ENCODE measurements around the gene ADGRB2. TPM values are rescaled to one million over a fixed set of nuclear protein-coding genes. Genes with fewer than 3 reads are reported as not detected.
A peak's percentile ranks its signal among the peaks of the same experiment; 100 is the strongest.

The ADGRB2 gene
- total RNA-seq, 4 donors from 2014 or later, result 0.18 to 2.1 (median 0.86) TPM

- Histone ChIP-seq H3K9me3 (no peaks in the 10 kb centered on the region), H3K27me3 (no peaks in the 10 kb centered on the region), H3K36me3 (peaks cover 0 to 45% (median 0%) of the 10 kb centered on the region in 3 donors), H3K4me1 (peaks cover 0 to 28% (median 10%) of the 10 kb centered on the region in 3 donors), H3K27ac (peak overlapping the region in 1 of 4 donors; percentile 37), H3K4me3 (no peak overlapping the region)
- TF ChIP-seq CTCF (IDR thresholded peaks at IDR 0.05) (no peak), POLR2A (IDR thresholded peaks at IDR 0.05) (no peak)
- no peak for DNase-seq
- intact Hi-C loops (cut with DNase I), result no loop called here
- 87 to 89% methylated on average over 3 of the region's 8 CpGs for WGBS, 2 donors
These were observed 69.2 kb downstream of the ADGRB2 start for GRCh38 chr1:31694964-31695313.

DNA sequence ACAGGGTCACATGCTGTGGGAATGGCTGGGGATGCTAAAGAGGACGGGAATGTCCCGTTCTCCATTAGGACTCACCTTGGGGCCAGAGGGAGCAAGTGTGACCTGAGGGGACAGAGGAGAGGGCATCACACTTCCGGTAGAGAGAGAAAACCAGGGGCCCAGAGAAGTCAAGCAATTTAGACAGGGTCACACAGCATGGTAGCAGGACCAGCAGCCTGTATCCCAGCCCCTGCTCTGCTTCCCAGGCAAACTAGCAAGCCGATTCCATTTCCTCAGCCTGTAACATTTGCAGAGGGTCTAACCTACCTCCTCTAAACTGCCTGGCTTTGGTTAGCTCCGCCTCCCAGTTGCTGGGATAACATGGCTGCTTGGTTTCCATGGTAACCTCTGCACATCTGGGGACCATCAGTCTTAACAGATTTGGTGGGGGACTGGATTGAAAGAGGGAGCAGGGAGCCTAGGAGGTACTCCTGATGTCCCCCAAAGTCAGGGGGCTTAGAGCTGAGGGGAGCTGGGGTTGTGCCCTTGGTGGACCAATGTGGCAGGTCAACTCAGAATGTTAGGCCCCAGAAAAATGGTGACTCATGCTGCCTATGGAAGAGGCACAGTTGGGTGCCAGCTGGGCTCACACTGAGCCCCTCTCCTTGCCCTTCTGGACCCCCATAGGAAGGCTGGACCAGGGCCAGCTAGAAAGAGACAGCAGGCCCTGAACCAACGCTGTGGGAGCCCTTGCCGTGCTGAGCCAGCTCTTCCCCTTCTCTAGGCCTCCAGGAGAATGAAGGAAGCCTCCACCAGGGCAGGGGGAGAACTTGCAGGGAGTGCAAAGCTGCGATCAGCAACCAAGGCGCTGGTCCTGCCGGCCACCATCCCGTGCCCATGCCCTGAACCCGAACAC, 69.8 kb downstream of the ADGRB2 start:
- H3K4me1 ChIP-seq, result peaks cover 0 to 22% (median 3%) of the 10 kb centered on the region in 3 donors
- no peaks in the 10 kb centered on the region for H3K9me3 ChIP-seq
- WGBS, 2 donors, result 75 to 76% methylated on average over 6 to 10 of the region's 12 CpGs
- H3K27ac ChIP-seq, result no peak overlapping the region
- no peak overlapping the region for H3K4me3 ChIP-seq
- TF ChIP-seq CTCF (IDR thresholded peaks at IDR 0.05), result no peak
- no peak for TF ChIP-seq POLR2A (IDR thresholded peaks at IDR 0.05)
- DNase-seq, result no peak
- no peaks in the 10 kb centered on the region for H3K27me3 ChIP-seq
- intact Hi-C loops (cut with DNase I), result no loop called here
- H3K36me3 ChIP-seq, result peaks cover 0 to 40% (median 0%) of the 10 kb centered on the region in 3 donors

GRCh38 chr1:31693231-31693630, 70.9 kb downstream of the ADGRB2 start:
- 70 to 87% methylated on average over 6 to 7 of the region's 10 CpGs for WGBS, 2 donors
- H3K27ac ChIP-seq, result no peak overlapping the region
- peaks cover 0 to 13% (median 0%) of the 10 kb centered on the region in 3 donors for H3K4me1 ChIP-seq
- peaks cover 0 to 37% (median 0%) of the 10 kb centered on the region in 3 donors for H3K36me3 ChIP-seq
- no peaks in the 10 kb centered on the region for H3K9me3 ChIP-seq
- no peak for DNase-seq
- intact Hi-C loops (cut with DNase I), result no loop called here
- H3K4me3 ChIP-seq, result no peak overlapping the region
- H3K27me3 ChIP-seq, result no peaks in the 10 kb centered on the region
- TF ChIP-seq CTCF (IDR thresholded peaks at IDR 0.05), result no peak
- no peak for TF ChIP-seq POLR2A (IDR thresholded peaks at IDR 0.05)

DNA sequence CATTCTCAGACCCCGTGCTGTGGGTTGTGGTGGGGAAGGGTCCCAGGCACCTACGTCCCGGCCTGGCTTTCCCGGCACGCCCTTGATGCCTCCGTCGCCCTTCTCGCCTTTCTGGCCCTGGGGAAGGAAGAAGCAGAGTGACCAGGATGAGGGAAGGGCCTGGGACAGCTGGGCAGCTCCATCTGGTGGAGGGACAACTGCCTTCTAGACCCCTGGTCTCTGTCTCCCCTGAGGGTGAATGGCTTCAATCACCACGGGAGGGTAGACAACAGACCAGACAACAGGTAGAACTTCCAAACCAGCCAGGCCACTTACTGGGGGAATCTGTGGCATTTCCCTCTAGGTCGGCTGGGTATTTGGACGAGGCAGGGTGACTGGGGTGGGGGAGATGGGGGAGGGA, 72.2 kb downstream of the ADGRB2 start:
- no peak for DNase-seq
- H3K36me3 ChIP-seq, result peaks cover 0 to 24% (median 0%) of the 10 kb centered on the region in 3 donors
- intact Hi-C loops (cut with DNase I), result no loop called here
- peaks cover 0 to 13% (median 0%) of the 10 kb centered on the region in 3 donors for H3K4me1 ChIP-seq
- TF ChIP-seq CTCF (IDR thresholded peaks at IDR 0.05) (no peak), POLR2A (IDR thresholded peaks at IDR 0.05) (no peak)
- WGBS, 2 donors, result 80 to 87% methylated on average over 8 to 11 of the region's 11 CpGs
- H3K9me3 ChIP-seq, result no peaks in the 10 kb centered on the region
- no peak overlapping the region for H3K4me3 ChIP-seq
- no peaks in the 10 kb centered on the region for H3K27me3 ChIP-seq
- no peak overlapping the region for H3K27ac ChIP-seq

DNA sequence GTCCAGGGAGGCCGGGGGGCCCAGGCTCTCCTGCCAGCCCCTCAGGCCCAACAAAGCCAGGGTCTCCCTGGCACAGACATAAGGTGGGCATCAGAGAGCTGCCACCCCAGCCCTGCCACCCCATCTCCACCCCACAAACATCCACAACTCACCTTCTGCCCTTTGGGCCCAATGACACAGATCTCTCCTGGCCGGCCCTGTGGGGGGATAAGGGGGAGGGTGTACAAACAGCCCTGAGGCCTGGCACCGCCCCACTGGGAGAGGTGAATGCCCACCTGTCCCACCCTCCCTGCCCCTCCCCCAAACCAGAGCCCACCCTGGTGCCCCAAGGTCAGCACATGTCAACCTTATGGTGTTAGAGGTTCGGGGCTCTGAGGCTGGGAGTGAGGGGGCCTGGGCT, 72.7 kb downstream of the ADGRB2 start:
- H3K36me3 ChIP-seq, result peaks cover 0 to 20% (median 0%) of the 10 kb centered on the region in 3 donors
- H3K27me3 ChIP-seq, result no peaks in the 10 kb centered on the region
- H3K27ac ChIP-seq, result no peak overlapping the region
- intact Hi-C loops (cut with DNase I), result no loop called here
- no peak for DNase-seq
- WGBS, 2 donors, result no CpG with 5 or more reads among the region's 4 CpGs
- H3K4me1 ChIP-seq, result peaks cover 0 to 10% (median 0%) of the 10 kb centered on the region in 3 donors
- H3K4me3 ChIP-seq, result no peak overlapping the region
- TF ChIP-seq POLR2A (IDR thresholded peaks at IDR 0.05) (no peak), CTCF (IDR thresholded peaks at IDR 0.05) (no peak)
- no peaks in the 10 kb centered on the region for H3K9me3 ChIP-seq

Data from esophagus squamous epithelium (tissue), 5 donors.